NCI-H187 (cell line): ENCODE results near the gene JAKMIP1.

Experiments
- DNase-seq, 2 experiments: peaks; one replicate each; lab custom pipeline; 2025; lab: John Stamatoyannopoulos, UW

Gene JAKMIP1

GRCh38 chr4:6095023-6095752, 105.2 kb downstream of the JAKMIP1 start:
- DNase-seq = no peak

- DNase-seq = no peak
These were observed 106.7 kb downstream of the JAKMIP1 start for GRCh38 chr4:6093671-6094070.

- no peak for DNase-seq
These were observed 107.4 kb downstream of the JAKMIP1 start for GRCh38 chr4:6092971-6093370.

GRCh38 chr4:6092131-6092530, 108.2 kb downstream of the JAKMIP1 start:
- no peak for DNase-seq

- no peak for DNase-seq
These were observed 109.4 kb downstream of the JAKMIP1 start for GRCh38 chr4:6090931-6091330.

GRCh38 chr4:6088950-6089349, 111.4 kb downstream of the JAKMIP1 start:
- DNase-seq = no peak

GRCh38 chr4:6087669-6088341, 112.5 kb downstream of the JAKMIP1 start:
- peak in 1 of 2 experiments; percentile 62 for DNase-seq

- DNase-seq = no peak
These were observed 113.5 kb downstream of the JAKMIP1 start for GRCh38 chr4:6086846-6087245.

- DNase-seq = no peak
These were observed 114.4 kb downstream of the JAKMIP1 start for GRCh38 chr4:6085691-6086628.

GRCh38 chr4:6085028-6085690, 115.2 kb downstream of the JAKMIP1 start:
- no peak for DNase-seq

GRCh38 chr4:6079965-6080364, 120.4 kb downstream of the JAKMIP1 start:
- no peak for DNase-seq

GRCh38 chr4:6078560-6078959, 121.8 kb downstream of the JAKMIP1 start:
- DNase-seq = no peak

- DNase-seq = no peak
These were observed 124.0 kb downstream of the JAKMIP1 start for GRCh38 chr4:6076391-6076790.

- DNase-seq = no peak
These were observed 125.6 kb downstream of the JAKMIP1 start for GRCh38 chr4:6074758-6075157.

- DNase-seq = no peak
These were observed 128.2 kb downstream of the JAKMIP1 start for GRCh38 chr4:6071959-6072720.

- DNase-seq = no peak
These were observed 129.0 kb downstream of the JAKMIP1 start for GRCh38 chr4:6071191-6071958.

GRCh38 chr4:6069845-6070709, 130.3 kb downstream of the JAKMIP1 start:
- DNase-seq = no peak

- DNase-seq = no peak
These were observed 131.4 kb downstream of the JAKMIP1 start for GRCh38 chr4:6068986-6069385.

GRCh38 chr4:6065934-6066590, 134.3 kb downstream of the JAKMIP1 start:
- DNase-seq = no peak
